Fibroblast of lung (primary cell): Measurements from ENCODE around the gene ITPKB.
"Not testable (repeated sequence)": the region's sequence is repeated elsewhere in the genome, so short reads cannot be mapped to it uniquely, and the experiment has no call there.

Experiments
- EZH2 ChIP-seq: IDR thresholded peaks from 2 replicates; pipeline ENCODE4 v1.5.1; 2012; ENCODE audit warnings: low read length, control low read depth, mild to moderate bottlenecking; ENCODE audit errors: missing control alignments
- TF ChIP-seq, protein P1 (sequence below), 2 donors: IDR thresholded peaks in 1 of 2; conservative IDR thresholded peaks in 1 of 2; 1 replicate in 1 of 2; 2 replicates in 1 of 2; pipeline ENCODE4 v1.5.1; 2011 to 2012; ENCODE audit warnings: low read length in 2 of 2, control low read depth in 1 of 2, inconsistent platforms in 1 of 2, low read depth in 1 of 2, mild to moderate bottlenecking in 1 of 2

DNA sequence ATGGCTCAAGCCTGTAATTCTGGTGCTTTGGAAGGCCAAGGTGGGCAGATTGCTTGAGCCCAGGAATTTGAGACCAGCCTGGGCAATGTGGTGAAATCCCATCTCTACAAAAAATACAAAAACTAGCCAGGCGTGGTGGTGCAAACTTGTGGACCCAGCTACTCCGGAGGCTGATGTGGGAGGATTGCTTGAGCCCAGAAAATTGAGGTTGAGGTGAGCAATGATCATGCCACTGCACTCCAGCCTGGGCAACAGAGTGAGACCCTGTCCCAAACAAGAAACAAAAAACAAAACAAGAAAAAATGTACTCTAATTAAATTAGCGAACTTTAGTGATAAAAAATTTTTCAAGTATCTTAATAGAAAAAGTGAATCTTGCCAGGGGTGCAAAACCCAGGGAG is 28.1 kb upstream of the ITPKB start:
- TF ChIP-seq, protein P1, sequence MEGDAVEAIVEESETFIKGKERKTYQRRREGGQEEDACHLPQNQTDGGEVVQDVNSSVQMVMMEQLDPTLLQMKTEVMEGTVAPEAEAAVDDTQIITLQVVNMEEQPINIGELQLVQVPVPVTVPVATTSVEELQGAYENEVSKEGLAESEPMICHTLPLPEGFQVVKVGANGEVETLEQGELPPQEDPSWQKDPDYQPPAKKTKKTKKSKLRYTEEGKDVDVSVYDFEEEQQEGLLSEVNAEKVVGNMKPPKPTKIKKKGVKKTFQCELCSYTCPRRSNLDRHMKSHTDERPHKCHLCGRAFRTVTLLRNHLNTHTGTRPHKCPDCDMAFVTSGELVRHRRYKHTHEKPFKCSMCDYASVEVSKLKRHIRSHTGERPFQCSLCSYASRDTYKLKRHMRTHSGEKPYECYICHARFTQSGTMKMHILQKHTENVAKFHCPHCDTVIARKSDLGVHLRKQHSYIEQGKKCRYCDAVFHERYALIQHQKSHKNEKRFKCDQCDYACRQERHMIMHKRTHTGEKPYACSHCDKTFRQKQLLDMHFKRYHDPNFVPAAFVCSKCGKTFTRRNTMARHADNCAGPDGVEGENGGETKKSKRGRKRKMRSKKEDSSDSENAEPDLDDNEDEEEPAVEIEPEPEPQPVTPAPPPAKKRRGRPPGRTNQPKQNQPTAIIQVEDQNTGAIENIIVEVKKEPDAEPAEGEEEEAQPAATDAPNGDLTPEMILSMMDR (conservative IDR thresholded peaks at IDR 0.05 in 1 of 2, IDR thresholded peaks at IDR 0.05 in 1 of 2; ENCODE audit: low read depth in 1 of 2, low read length in 2 of 2), result not testable (repeated sequence)
- not testable (repeated sequence) for TF ChIP-seq EZH2
